IMR-90 (cell line): ENCODE data around the gene MFAP2. TPM values are rescaled to one million over a fixed set of nuclear protein-coding genes. Genes with fewer than 3 reads are reported as not detected.

Experiments used
- ATAC-seq: fragments of 200-7000 bp; cut with Tn5 transposase; 2 replicates; pipeline ENCODE4 v1.9.1; 2020; ENCODE audit warnings: low read depth, mild to moderate bottlenecking, moderate library complexity
- BruUV-seq: library from RNA; stranded (reverse); fragments of 400-500 nt; replicated peaks from 2 replicates; lab custom pipeline; 2021; lab: Mats Ljungman, UMichigan
- CTCF ChIA-PET: fragments of 300-600 bp; formaldehyde crosslinking; extraction: SDS; loops from one replicate; lab custom pipeline; 2021; ENCODE audit warnings: antibody characterized with exemption; lab: Yijun Ruan, JAX
- POLR2A ChIA-PET: fragments of 300-600 bp; sonication (Branson Sonifier 250); formaldehyde crosslinking; loops from one replicate; lab custom pipeline; 2022; ENCODE audit warnings: antibody characterized with exemption; ENCODE audit not compliant: unreplicated experiment; lab: Charles Lee
- DNase-seq: peaks from one replicate; pipeline ENCODE4 v3.0.0; 2013
- H2AFZ ChIP-seq: replicated peaks from 2 replicates; pipeline ENCODE3; 2013; ENCODE audit warnings: low read length, mild to moderate bottlenecking; ENCODE audit not compliant: poor library complexity
- H2AK5ac ChIP-seq: 2 replicates; pipeline ENCODE4 v1.6.1; 2013; ENCODE audit warnings: low read depth, low read length, inconsistent platforms
- H2AK9ac ChIP-seq: replicated peaks from 2 replicates; pipeline ENCODE3; 2013; ENCODE audit warnings: mild to moderate bottlenecking, low read depth, low read length, moderate library complexity; ENCODE audit not compliant: poor library complexity
- H2BK120ac ChIP-seq: 2 replicates; pipeline ENCODE4 v1.6.1; 2013; ENCODE audit warnings: low read depth, low read length, inconsistent platforms
- H2BK15ac ChIP-seq: 3 replicates; pipeline ENCODE4 v1.6.1; 2013; ENCODE audit warnings: low read depth, low read length, inconsistent platforms
- H2BK20ac ChIP-seq: 2 replicates; pipeline ENCODE4 v1.6.1; 2013; ENCODE audit warnings: low read depth, mild to moderate bottlenecking, inconsistent platforms, low read length, moderate library complexity
- H2BK5ac ChIP-seq: 2 replicates; pipeline ENCODE4 v1.6.1; 2013; ENCODE audit warnings: mild to moderate bottlenecking, low read depth, low read length, inconsistent platforms; ENCODE audit not compliant: poor library complexity, severe bottlenecking
- H3K14ac ChIP-seq: replicated peaks from 2 replicates; pipeline ENCODE4 v1.6.1; 2013; ENCODE audit warnings: low read depth, low read length, inconsistent platforms
- H3K18ac ChIP-seq: 2 replicates; pipeline ENCODE4 v1.6.1; 2013; ENCODE audit warnings: low read depth, low read length, control low read depth
- H3K23ac ChIP-seq: 2 replicates; pipeline ENCODE4 v1.6.1; 2013; ENCODE audit warnings: low read depth, low read length, inconsistent platforms
- H3K27ac ChIP-seq: 2 replicates; pipeline ENCODE4 v1.5.1; 2013; ENCODE audit warnings: mild to moderate bottlenecking, control low read depth, low read length; ENCODE audit not compliant: insufficient read depth
- H3K27me3 ChIP-seq: 2 replicates; pipeline ENCODE4 v1.6.1; 2013; ENCODE audit warnings: low read length; ENCODE audit not compliant: control insufficient read depth, insufficient read depth
- H3K36me3 ChIP-seq: 2 replicates; pipeline ENCODE4 v1.6.1; 2013; ENCODE audit warnings: low read length, mixed read lengths; ENCODE audit not compliant: control insufficient read depth, insufficient read depth
- H3K4ac ChIP-seq: 2 replicates; pipeline ENCODE4 v1.6.1; 2013; ENCODE audit warnings: low read depth, low read length, inconsistent platforms
- H3K4me1 ChIP-seq: 2 replicates; pipeline ENCODE4 v1.6.1; 2013; ENCODE audit warnings: low read length, mixed read lengths; ENCODE audit not compliant: control insufficient read depth, insufficient read depth
- H3K4me2 ChIP-seq: 2 replicates; pipeline ENCODE4 v1.6.1; 2013; ENCODE audit warnings: low read depth, mild to moderate bottlenecking, control low read depth, low read length, moderate library complexity
- H3K4me3 ChIP-seq: 2 replicates; pipeline ENCODE4 v1.5.1; 2013; ENCODE audit warnings: low read depth, mild to moderate bottlenecking, control low read depth, low read length, moderate library complexity; ENCODE audit not compliant: insufficient read depth
- H3K56ac ChIP-seq: 2 replicates; pipeline ENCODE4 v1.6.1; 2013; ENCODE audit warnings: low read length, inconsistent platforms; ENCODE audit not compliant: insufficient read depth; ENCODE audit errors: extremely low read depth
- H3K79me1 ChIP-seq, 2 experiments: 2 replicates each; pipeline ENCODE4 v1.6.1; 2013; ENCODE audit warnings: low read length in 2 of 2, inconsistent platforms in 1 of 2, low read depth in 1 of 2
- H3K9ac ChIP-seq: 2 replicates; pipeline ENCODE4 v1.6.1; 2013; ENCODE audit warnings: low read depth, low read length, control low read depth
- H3K9me1 ChIP-seq: 2 replicates; pipeline ENCODE4 v1.6.1; 2013; ENCODE audit warnings: low read length, inconsistent platforms; ENCODE audit not compliant: insufficient read depth
- H3K9me3 ChIP-seq: 2 replicates; pipeline ENCODE4 v1.6.1; 2013; ENCODE audit warnings: low read length; ENCODE audit not compliant: control insufficient read depth, insufficient read depth
- H4K20me1 ChIP-seq: 2 replicates; pipeline ENCODE4 v1.6.1; 2013; ENCODE audit warnings: low read length, inconsistent platforms; ENCODE audit not compliant: insufficient read depth
- H4K5ac ChIP-seq: 2 replicates; pipeline ENCODE4 v1.6.1; 2013; ENCODE audit warnings: mild to moderate bottlenecking, low read depth, low read length, control low read depth
- H4K8ac ChIP-seq, 2 experiments: 2 replicates each; pipeline ENCODE4 v1.6.1; 2013; ENCODE audit warnings: low read depth in 2 of 2, low read length in 2 of 2, control low read depth in 1 of 2, inconsistent platforms in 1 of 2
- H4K91ac ChIP-seq: 2 replicates; pipeline ENCODE4 v1.6.1; 2013; ENCODE audit warnings: low read depth, low read length, inconsistent platforms; ENCODE audit not compliant: insufficient read depth
- CEBPB ChIP-seq: IDR thresholded peaks from 2 replicates; pipeline ENCODE4 v1.6.1; 2012; ENCODE audit warnings: low read depth, low read length, improper control_type of control experiment
- CTCF ChIP-seq: conservative IDR thresholded peaks from 2 replicates; pipeline ENCODE4 v1.5.1; 2012; ENCODE audit warnings: mild to moderate bottlenecking, low read depth, low read length, improper control_type of control experiment
- FOS ChIP-seq: fragments of 150-350 bp; IDR thresholded peaks from 2 replicates; pipeline ENCODE4 v1.6.1; 2016; ENCODE audit warnings: low read depth, low read length
- MAZ ChIP-seq: IDR thresholded peaks from 2 replicates; pipeline ENCODE4 v1.6.1; 2012; ENCODE audit warnings: low read depth, mild to moderate bottlenecking, low read length, improper control_type of control experiment, moderate library complexity, borderline replicate concordance
- NFE2L2 ChIP-seq: fragments of 150-350 bp; IDR thresholded peaks from 2 replicates; pipeline ENCODE4 v1.6.1; 2016; ENCODE audit warnings: low read depth, mild to moderate bottlenecking, low read length
- POLR2A ChIP-seq: IDR thresholded peaks from 2 replicates; pipeline ENCODE4 v1.6.1; 2012; ENCODE audit warnings: mild to moderate bottlenecking, low read depth, low read length
- RAD21 ChIP-seq: IDR thresholded peaks from 2 replicates; pipeline ENCODE4 v1.6.1; 2012; ENCODE audit warnings: low read length, improper control_type of control experiment
- USF2 ChIP-seq: fragments of 150-350 bp; IDR thresholded peaks from 2 replicates; pipeline ENCODE4 v1.6.1; 2017; ENCODE audit warnings: mild to moderate bottlenecking, antibody characterized with exemption, low read length, low read depth
- WGBS, 2 experiments: methylation state at CpG; one replicate each; pipeline versions ENCODE4 v1.1.5 to v1.1.7; 2013; ENCODE audit warnings: missing lambda C conversion rate in 2 of 2; ENCODE audit not compliant: insufficient read length in 1 of 2; ENCODE audit errors: extremely low coverage in 2 of 2; 5-methylcytosine and 5-hydroxymethylcytosine counted together
- dilution Hi-C: fragments of 300-500 bp; cut with HindIII; formaldehyde crosslinking; loops from one replicate; pipeline ENCODE4 v1.14.3; 2018; ENCODE audit warnings: low sequenced_read_pairs; ENCODE audit not compliant: unreplicated experiment
- in situ Hi-C: fragments of 300-500 bp; cut with MboI; formaldehyde crosslinking; loops from 3 replicates; pipeline ENCODE4 v1.14.3; 2019; ENCODE audit warnings: low sequenced_read_pairs, inconsistent platforms, mixed read lengths
- intact Hi-C: fragments of 100-400 bp; cut with micrococcal nuclease; formaldehyde crosslinking; loops from 2 replicates; pipeline ENCODE4 v1.10.0; 2022
- polyA plus RNA-seq, 3 experiments: library from polyadenylated mRNA; depleted of rRNA; stranded (reverse); fragments of >200 nt; gene quantifications; 2 replicates each; pipeline ENCODE4 v1.2.3, GENCODE V29; 2012; ENCODE audit warnings: low replicate concordance in 1 of 3
- total RNA-seq: library from RNA; depleted of rRNA; stranded (reverse); fragments of >200 nt; gene quantifications from 2 replicates; pipeline ENCODE4 v1.2.3, GENCODE V29; 2012

Gene MFAP2
- total and polyA plus RNA-seq, 2 of the 4 experiments (the other 2 are of a cell fraction), result 3.9 to 13.9 TPM

DNA sequence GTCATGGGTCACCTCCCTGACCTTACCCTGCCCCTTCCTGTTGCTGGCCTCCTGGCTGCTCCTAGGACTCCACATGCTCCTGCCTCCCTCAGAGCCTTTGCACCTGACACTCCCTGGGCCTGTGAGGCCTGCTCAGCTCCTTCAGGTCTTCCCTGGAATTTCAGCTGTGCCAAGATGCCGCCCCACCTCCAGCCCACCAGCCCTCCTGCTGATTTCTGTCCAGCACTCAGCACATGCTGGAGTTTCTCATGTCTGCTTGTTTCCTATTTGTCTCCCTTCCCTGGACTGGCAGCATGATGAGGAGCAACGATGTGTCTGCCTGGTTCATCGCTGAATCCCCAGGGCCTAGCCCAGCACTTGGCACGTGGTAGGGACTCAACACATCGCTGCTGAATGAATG, 3.0 kb downstream of the MFAP2 start:
- H2BK5ac ChIP-seq, result no peak overlapping the region
- no peak overlapping the region for H4K5ac ChIP-seq
- no peak overlapping the region for H2AK5ac ChIP-seq
- intact Hi-C loops, result no loop called here
- no peaks in the 10 kb centered on the region for H3K9me3 ChIP-seq
- no peak overlapping the region for H3K4me3 ChIP-seq
- no peak overlapping the region for H2BK120ac ChIP-seq
- H3K36me3 ChIP-seq, result no peaks in the 10 kb centered on the region
- ChIA-PET CTCF (no interaction called here), POLR2A (no interaction called here)
- no peak overlapping the region for H3K9ac ChIP-seq
- TF ChIP-seq CEBPB (no peak), CTCF (no peak), POLR2A (no peak), MAZ (no peak), NFE2L2 (no peak), RAD21 (no peak), USF2 (no peak), FOS (no peak)
- DNase-seq, result no peak
- WGBS, 2 experiments, result 95% methylated on average over 4 of the region's 5 CpGs; no CpG with 5 or more reads in 1 of the 2 experiments
- no peak overlapping the region for H2AK9ac ChIP-seq
- BruUV-seq, result no TSS peak
- H3K27me3 ChIP-seq, result no peaks in the 10 kb centered on the region
- dilution Hi-C loops, result no loop called here
- peak overlapping the region; percentile 52 for H2AFZ ChIP-seq
- H3K4me1 ChIP-seq, result peaks cover 7% of the 10 kb centered on the region; the same call in 1 of the 2 replicates
- H3K79me1 ChIP-seq, result no peaks in the 10 kb centered on the region; a peak in 1 of 4 replicates
- no peaks in the 10 kb centered on the region for H3K9me1 ChIP-seq
- no peak overlapping the region for H3K18ac ChIP-seq
- no peak overlapping the region for H2BK15ac ChIP-seq
- H4K20me1 ChIP-seq, result peaks cover 3% of the 10 kb centered on the region; the same call in 1 of the 2 replicates
- no peak overlapping the region for H3K56ac ChIP-seq
- in situ Hi-C loops, result no loop called here
- H3K23ac ChIP-seq, result no peak overlapping the region
- no peak overlapping the region for H3K4me2 ChIP-seq
- no peak overlapping the region for H4K91ac ChIP-seq
- no peak for ATAC-seq
- H4K8ac ChIP-seq, result no peak overlapping the region
- H2BK20ac ChIP-seq, result no peak overlapping the region
- no peak overlapping the region for H3K14ac ChIP-seq
- no peak overlapping the region for H3K27ac ChIP-seq
- no peak overlapping the region; the same call in 1 of the 2 replicates for H3K4ac ChIP-seq
